ENCODE results near the gene B4GALT5. TPM values are rescaled to one million over a fixed set of nuclear protein-coding genes. Genes with fewer than 3 reads are reported as not detected.
"Not testable (repeated sequence)": the region's sequence is repeated elsewhere in the genome, so short reads cannot be mapped to it uniquely, and the experiment has no call there.

Gene B4GALT5
- polyA plus RNA-seq, 3 donors: 50.0 to 56.4 (median 50.1) TPM

GRCh38 chr20:49682278-49682677 lies 31.4 kb downstream of the B4GALT5 start:
- DNase-seq (ENCODE audit: low read depth in 3 of 3, low spot score in 2 of 3): no peak

GRCh38 chr20:49681850-49682216 lies 31.8 kb downstream of the B4GALT5 start:
- DNase-seq (ENCODE audit: low read depth in 3 of 3, low spot score in 2 of 3): no peak

DNA sequence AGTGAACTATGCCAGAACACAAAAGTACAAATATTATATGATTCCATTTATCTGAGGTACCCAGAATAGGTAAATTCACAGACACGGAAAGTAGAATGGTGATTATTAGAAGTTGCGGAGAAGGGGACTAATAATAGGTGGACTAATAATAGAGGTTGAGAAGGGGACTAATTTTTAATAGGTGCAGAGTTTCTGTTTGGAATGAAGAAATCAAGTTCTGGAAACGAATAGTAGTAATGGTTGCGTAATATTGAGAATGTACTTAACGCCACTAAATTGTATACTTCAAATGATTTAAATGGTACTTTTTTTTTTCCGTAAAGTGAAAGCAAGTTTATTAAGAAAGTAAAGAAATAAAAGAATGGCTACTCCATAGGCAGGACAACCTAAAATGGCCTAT lies 33.2 kb downstream of the B4GALT5 start:
- DNase-seq (ENCODE audit: low read depth in 3 of 3, low spot score in 2 of 3): no peak

DNA sequence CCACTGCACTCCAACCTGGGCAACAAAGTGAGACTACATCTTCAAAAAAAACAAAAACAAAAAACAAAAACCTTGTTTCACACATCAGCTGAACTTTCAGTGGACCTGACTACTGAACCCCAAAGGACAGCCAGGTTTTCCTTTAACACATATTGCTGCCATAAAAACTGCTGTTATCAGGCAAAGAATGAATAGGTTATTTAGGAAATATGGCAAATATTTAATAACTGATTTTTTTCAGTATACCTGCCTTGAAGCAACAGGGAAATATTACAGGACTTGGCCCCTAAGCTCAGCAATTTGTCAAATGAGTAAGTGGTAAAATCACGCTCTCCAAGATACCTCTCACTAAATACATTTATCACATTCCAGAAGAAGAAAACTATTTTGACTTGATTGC lies 34.0 kb downstream of the B4GALT5 start:
- no peak for DNase-seq (ENCODE audit: low read depth in 3 of 3, low spot score in 2 of 3)

- DNase-seq (ENCODE audit: low read depth in 3 of 3, low spot score in 2 of 3): no peak
Observed at GRCh38 chr20:49677777-49678758, 35.6 kb downstream of the B4GALT5 start.

DNA sequence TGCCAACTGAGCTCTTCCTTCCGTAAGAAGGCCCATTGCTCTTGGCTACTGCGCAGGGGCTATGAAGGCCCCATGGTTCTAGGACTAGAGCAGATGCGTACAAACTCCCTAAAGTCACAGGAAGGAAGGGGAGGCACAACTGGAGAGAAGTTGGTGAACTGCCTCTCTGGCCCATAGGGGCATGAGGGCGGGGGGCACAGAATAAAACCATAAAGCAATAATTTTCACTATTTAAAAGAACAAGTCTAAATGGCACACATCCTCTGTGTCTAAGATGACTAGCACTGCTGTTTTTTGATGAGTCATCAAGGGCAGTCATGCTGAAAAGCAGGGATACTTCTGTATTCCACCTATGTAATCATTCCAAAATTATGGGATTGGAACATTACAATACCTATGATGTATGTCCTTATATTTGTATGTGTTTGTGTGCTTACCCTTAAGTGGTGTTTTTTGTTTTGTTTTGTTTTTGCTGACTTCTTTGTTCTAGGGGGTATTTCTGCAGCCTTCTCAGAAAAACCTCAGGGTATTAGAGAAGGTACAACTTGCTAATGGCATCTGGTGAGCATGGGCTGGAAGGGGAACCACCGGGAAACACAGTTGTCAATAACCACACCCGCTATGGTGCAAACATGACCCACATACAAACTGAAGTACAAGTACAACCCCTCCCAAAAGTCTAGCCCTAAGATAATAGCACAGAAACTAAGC lies 36.9 kb downstream of the B4GALT5 start:
- no peak for DNase-seq (ENCODE audit: low read depth in 3 of 3, low spot score in 2 of 3)

- DNase-seq (ENCODE audit: low read depth in 3 of 3, low spot score in 2 of 3): no peak
Observed at GRCh38 chr20:49675368-49676151, 38.1 kb downstream of the B4GALT5 start.

DNA sequence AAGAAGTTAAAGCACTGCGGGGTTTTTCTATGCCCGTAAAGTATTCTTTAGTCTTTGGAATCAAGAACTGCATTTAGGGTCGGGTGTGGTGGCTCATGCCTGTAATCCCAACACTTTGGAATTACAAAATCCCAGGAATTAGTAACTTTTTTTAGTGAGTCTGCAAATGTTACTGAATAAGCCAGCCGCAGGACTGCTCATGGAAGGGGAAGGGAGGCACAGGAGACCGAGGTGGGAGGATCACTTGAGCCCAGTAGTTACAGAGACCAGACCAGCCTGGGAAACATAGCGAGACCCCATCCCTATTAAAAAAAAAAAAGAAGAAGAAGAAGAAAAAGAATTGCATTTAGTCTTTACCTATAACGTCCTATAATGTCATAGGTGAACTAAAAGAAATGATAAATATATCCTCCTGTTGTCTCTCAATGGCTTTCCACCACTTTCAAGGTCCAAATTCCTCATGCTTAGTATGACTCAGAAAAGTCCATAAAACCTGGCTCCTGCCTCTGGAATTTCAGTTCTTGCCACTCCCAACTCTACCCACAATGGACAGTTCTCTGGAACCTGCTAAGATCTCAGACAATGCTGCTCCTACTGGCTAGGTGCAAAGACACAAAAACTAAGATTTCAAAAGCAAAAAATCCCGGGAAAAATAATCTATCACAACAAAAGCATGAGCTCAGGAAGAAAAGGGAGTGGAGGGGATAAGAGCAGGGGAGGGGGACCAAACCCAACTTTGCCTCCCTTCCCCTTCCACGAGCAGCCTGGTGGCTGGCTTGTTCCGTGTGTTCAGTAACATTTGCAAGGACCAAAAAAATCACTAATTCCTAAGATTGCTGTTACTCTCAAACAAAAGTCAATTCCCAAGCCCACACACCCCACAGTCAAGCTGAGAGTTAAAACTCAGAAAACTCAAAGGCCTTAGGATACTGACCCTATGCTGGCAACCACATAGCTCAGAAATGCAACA lies 39.0 kb downstream of the B4GALT5 start:
- no peak for DNase-seq (ENCODE audit: low read depth in 3 of 3, low spot score in 2 of 3)

DNA sequence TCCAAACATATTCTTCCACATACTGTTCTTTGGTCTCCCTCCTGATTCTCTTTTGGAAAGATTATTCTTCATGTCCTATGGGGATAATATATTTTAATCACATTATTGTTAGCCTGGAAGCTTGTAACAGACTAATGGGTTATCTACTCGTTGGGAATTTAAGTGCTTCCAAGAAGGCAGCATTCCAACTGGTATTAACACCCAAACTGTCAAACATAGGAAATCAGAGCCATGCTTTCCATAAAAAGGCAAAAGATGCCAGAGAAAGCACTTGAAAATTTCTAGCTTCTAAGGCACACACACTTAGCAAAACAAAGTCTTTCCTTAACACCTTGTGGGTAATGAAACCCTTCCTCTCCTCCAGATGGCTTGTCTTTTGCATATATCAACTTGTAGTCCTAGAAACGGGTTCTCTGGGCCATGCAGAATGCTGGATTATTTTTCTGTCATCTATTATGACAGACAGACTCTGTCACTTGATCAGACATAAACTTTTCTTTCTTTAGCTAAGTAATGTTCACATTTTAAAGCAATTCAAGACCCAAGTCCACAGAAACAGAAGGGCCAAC lies 41.5 kb downstream of the B4GALT5 start:
- no peak for DNase-seq (ENCODE audit: low read depth in 3 of 3, low spot score in 2 of 3)

- no peak for DNase-seq (ENCODE audit: low read depth in 3 of 3, low spot score in 2 of 3)
Observed at GRCh38 chr20:49671433-49671832, 42.2 kb downstream of the B4GALT5 start.

- DNase-seq (ENCODE audit: low read depth in 3 of 3, low spot score in 2 of 3): no peak
Observed at GRCh38 chr20:49669601-49670189, 44.0 kb downstream of the B4GALT5 start.

DNA sequence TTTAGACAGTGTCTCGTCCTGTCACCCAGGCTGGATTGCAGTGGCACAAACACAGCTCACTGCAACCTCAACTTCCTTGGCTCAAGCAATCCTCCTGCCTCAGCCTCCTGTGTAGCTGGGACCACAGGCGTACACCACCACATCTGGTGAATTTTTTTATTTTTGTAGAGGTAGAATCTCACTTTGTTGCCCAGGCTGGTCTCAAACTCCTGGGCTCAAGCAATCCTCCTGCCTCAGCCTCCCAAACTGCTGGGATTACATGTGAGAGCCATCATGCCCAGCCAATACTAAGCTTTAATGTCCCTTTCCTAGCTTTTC lies 44.8 kb downstream of the B4GALT5 start:
- DNase-seq (ENCODE audit: low read depth in 3 of 3, low spot score in 2 of 3): not testable (repeated sequence)

GRCh38 chr20:49668181-49668877 lies 45.3 kb downstream of the B4GALT5 start:
- DNase-seq (ENCODE audit: low read depth in 3 of 3, low spot score in 2 of 3): no peak

GRCh38 chr20:49666911-49667310 lies 46.8 kb downstream of the B4GALT5 start:
- DNase-seq (ENCODE audit: low read depth in 3 of 3, low spot score in 2 of 3): no peak

GRCh38 chr20:49665796-49666195 lies 47.9 kb downstream of the B4GALT5 start:
- no peak for DNase-seq (ENCODE audit: low read depth in 3 of 3, low spot score in 2 of 3)

DNA sequence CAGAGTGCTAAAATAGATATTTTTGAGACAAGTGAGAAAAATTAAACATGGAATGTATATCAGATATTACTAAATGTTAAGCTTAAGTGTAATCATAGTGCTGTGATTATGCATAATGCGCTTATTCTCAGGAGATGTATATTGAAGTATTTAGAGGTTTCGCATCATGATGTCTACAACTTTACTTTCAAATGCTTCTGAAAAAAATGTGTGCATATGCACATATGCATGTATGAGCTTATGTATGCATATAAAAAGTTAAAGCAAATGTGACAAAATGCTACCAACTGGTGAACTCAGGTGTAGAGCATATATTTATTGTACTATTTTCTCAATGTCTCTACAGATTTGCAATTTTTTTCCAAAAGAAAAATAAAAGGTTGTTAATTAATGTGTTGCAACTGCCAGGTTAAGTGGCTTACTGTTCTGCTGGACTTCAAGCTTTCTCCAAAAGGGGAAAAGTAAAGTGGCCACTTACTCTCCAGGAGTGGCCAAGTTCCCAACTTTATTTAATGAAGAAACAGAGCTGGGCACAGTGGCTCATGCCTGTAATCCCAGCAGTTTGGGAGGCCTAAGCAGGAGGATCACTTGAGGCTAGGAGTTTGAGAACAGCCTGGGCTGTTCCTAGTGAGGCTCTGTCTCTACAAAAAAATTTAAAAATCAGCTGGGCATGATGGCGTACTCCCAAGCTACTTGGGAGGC lies 48.9 kb downstream of the B4GALT5 start:
- no peak for DNase-seq (ENCODE audit: low read depth in 3 of 3, low spot score in 2 of 3)

DNA sequence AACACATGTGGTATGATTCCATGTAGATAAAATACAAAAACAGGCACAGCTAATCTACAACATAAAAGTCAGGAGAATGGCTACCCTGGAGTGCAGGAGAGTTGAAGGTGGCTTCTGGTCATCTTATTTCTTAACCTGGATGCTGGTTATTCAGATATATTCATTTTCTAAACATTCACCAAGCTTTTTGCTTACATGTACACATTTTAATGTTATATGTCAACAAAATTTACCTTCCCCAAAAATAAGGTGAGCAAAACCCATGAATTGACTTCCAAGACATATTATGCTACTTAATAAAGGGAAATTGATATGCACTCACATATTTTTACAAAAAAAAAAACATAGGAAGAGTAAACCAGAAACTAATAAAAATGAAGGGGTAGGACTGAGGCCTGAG lies 50.6 kb downstream of the B4GALT5 start:
- DNase-seq (ENCODE audit: low read depth in 3 of 3, low spot score in 2 of 3): no peak
